HCT116 (cell line): Measurements from ENCODE around the gene EFS. TPM values are rescaled to one million over a fixed set of nuclear protein-coding genes. Genes with fewer than 3 reads are reported as not detected.

Experiments
- ATAC-seq: fragments of 200-7000 bp; cut with Tn5 transposase; 2 replicates; pipeline ENCODE4 v1.9.1; 2020; ENCODE audit warnings: mild to moderate bottlenecking, moderate library complexity
- BruUV-seq: library from RNA; stranded (reverse); fragments of 400-500 nt; replicated peaks from 2 replicates; lab custom pipeline; 2021; lab: Mats Ljungman, UMichigan
- CTCF ChIA-PET: fragments of 300-600 bp; sonication (Branson Sonifier 250); formaldehyde crosslinking; loops from one replicate; lab custom pipeline; 2021; ENCODE audit warnings: antibody characterized with exemption; lab: Charles Lee
- POLR2A ChIA-PET: fragments of 300-600, 350-600 bp; sonication (Branson Sonifier 250); formaldehyde crosslinking; loops from one replicate; lab custom pipeline; 2021; ENCODE audit warnings: antibody characterized with exemption; lab: Charles Lee
- RAD21 ChIA-PET, 2 experiments: fragments of 300-600 bp; sonication (Branson Sonifier 250); formaldehyde crosslinking; loops; one replicate each; lab custom pipeline; 2023; ENCODE audit warnings: low total read pairs in 2 of 2; ENCODE audit not compliant: uncharacterized antibody in 2 of 2, unreplicated experiment in 2 of 2, low non-redundant PET in 1 of 2; lab: Charles Lee
- DNase-seq: peaks from one replicate; pipeline ENCODE4 v3.0.0-alpha.2; 2010; ENCODE audit warnings: low read depth, low spot score
- H2AFZ ChIP-seq: fragments of 200-600 bp; shearing (Covaris generic), sonication (generic); 2 replicates; pipeline ENCODE4 v1.6.1; 2017; ENCODE audit warnings: low read depth, mixed run types, mixed read lengths, antibody characterized with exemption, low read length; ENCODE audit not compliant: poor library complexity, severe bottlenecking
- H3K27ac ChIP-seq: 2 replicates; pipeline ENCODE4 v1.5.1; 2012; ENCODE audit warnings: low read depth, low read length
- H3K27me3 ChIP-seq: fragments of 200-600 bp; sonication (generic); 2 replicates; pipeline ENCODE4 v1.6.1; 2016; ENCODE audit warnings: mixed run types, low read length, mixed read lengths; ENCODE audit not compliant: insufficient read depth
- H3K36me3 ChIP-seq, 2 experiments: fragments of 200-500 bp in 1 of 2; fragments of 200-600 bp in 1 of 2; sonication (Bioruptor generic) in 1 of 2; sonication (generic) in 1 of 2; 2 replicates each; pipeline versions ENCODE4 v1.5.1 to v1.6.1; 2014 to 2016; ENCODE audit warnings: low read length in 2 of 2, inconsistent platforms in 1 of 2, mixed read lengths in 1 of 2, mixed run types in 1 of 2; ENCODE audit not compliant: insufficient read depth in 2 of 2, control insufficient read depth in 1 of 2
- H3K4me1 ChIP-seq, 2 experiments: fragments of 200-600 bp in 1 of 2; sonication (generic) in 1 of 2; 2 replicates each; pipeline versions ENCODE4 v1.5.1 to v1.6.1; 2012 to 2017; ENCODE audit warnings: low read length in 2 of 2, inconsistent platforms in 1 of 2, mild to moderate bottlenecking in 1 of 2, mixed read lengths in 1 of 2, mixed run types in 1 of 2, moderate library complexity in 1 of 2; ENCODE audit not compliant: insufficient read depth in 2 of 2, control insufficient read depth in 1 of 2
- H3K4me2 ChIP-seq: fragments of 200-600 bp; sonication (generic); 2 replicates; pipeline ENCODE4 v1.6.1; 2017; ENCODE audit warnings: mixed run types, low read length, mixed read lengths
- H3K4me3 ChIP-seq, 2 experiments: fragments of 200-600 bp in 1 of 2; sonication (generic) in 1 of 2; replicated peaks in 1 of 2; 2 replicates each; pipeline ENCODE4 v1.5.1; 2011 to 2016; ENCODE audit warnings: low read length in 2 of 2, control low read depth in 1 of 2, low read depth in 1 of 2, mild to moderate bottlenecking in 1 of 2, mixed read lengths in 1 of 2, mixed run types in 1 of 2
- H3K79me2 ChIP-seq: fragments of 200-600 bp; sonication (generic); 2 replicates; pipeline ENCODE4 v1.6.1; 2017; ENCODE audit warnings: mild to moderate bottlenecking, mixed run types, low read length, moderate library complexity, mixed read lengths; ENCODE audit not compliant: insufficient read depth
- H3K9ac ChIP-seq: fragments of 200-600 bp; sonication (generic); 2 replicates; pipeline ENCODE4 v1.6.1; 2016; ENCODE audit warnings: low read length, mixed read lengths
- H3K9me2 ChIP-seq: fragments of 200-600 bp; sonication (generic), shearing (Covaris generic); 2 replicates; pipeline ENCODE4 v1.6.1; 2017; ENCODE audit warnings: mixed run types, mild to moderate bottlenecking, moderate library complexity; ENCODE audit not compliant: insufficient read depth
- H3K9me3 ChIP-seq, 2 experiments: fragments of 200-500 bp in 1 of 2; fragments of 200-600 bp in 1 of 2; sonication (Bioruptor generic) in 1 of 2; sonication (generic) in 1 of 2; 2 replicates each; pipeline ENCODE4 v1.6.1; 2014 to 2017; ENCODE audit warnings: low read length in 2 of 2, mixed read lengths in 2 of 2, inconsistent platforms in 1 of 2, low read depth in 1 of 2, mild to moderate bottlenecking in 1 of 2, mixed run types in 1 of 2, moderate library complexity in 1 of 2; ENCODE audit not compliant: control insufficient read depth in 1 of 2, insufficient read depth in 1 of 2
- H4K20me1 ChIP-seq: fragments of 200-600 bp; sonication (generic), shearing (Covaris generic); 2 replicates; pipeline ENCODE4 v1.6.1; 2017; ENCODE audit warnings: mixed run types, mild to moderate bottlenecking, moderate library complexity; ENCODE audit not compliant: insufficient read depth
- EGR1 ChIP-seq: IDR thresholded peaks from 2 replicates; pipeline ENCODE4 v1.6.1; 2012; ENCODE audit warnings: low read depth
- ELF1 ChIP-seq: IDR thresholded peaks from 2 replicates; pipeline ENCODE4 v1.6.1; 2012; ENCODE audit warnings: low read depth, borderline replicate concordance
- EZH2 ChIP-seq: fragments of 200-600 bp; sonication (generic); IDR thresholded peaks from 2 replicates; pipeline ENCODE4 v1.6.1; 2017; ENCODE audit warnings: antibody characterized with exemption, mixed run types
- EZH2phosphoT487 ChIP-seq: fragments of 200-600 bp; IDR thresholded peaks from 2 replicates; pipeline ENCODE4 v1.6.1; 2018; ENCODE audit warnings: antibody characterized with exemption, borderline replicate concordance
- FOSL1 ChIP-seq: IDR thresholded peaks from 2 replicates; pipeline ENCODE4 v1.6.1; 2012; ENCODE audit warnings: low read depth
- JUND ChIP-seq: IDR thresholded peaks from 2 replicates; pipeline ENCODE4 v1.6.1; 2012
- POLR2A ChIP-seq: IDR thresholded peaks from 2 replicates; pipeline ENCODE4 v1.7.0; 2011; ENCODE audit warnings: borderline replicate concordance; ENCODE audit not compliant: insufficient read depth, insufficient read length; ENCODE audit errors: extremely low read depth
- POLR2AphosphoS5 ChIP-seq: IDR thresholded peaks from 2 replicates; pipeline ENCODE4 v1.6.1; 2011; ENCODE audit warnings: mild to moderate bottlenecking, low read depth, low read length, moderate library complexity
- RAD21 ChIP-seq: IDR thresholded peaks from 2 replicates; pipeline ENCODE4 v1.6.1; 2012; ENCODE audit warnings: low read depth, mild to moderate bottlenecking
- SIN3A ChIP-seq: IDR thresholded peaks from 2 replicates; pipeline ENCODE4 v1.6.1; 2012; ENCODE audit warnings: low read depth
- SP1 ChIP-seq: IDR thresholded peaks from 2 replicates; pipeline ENCODE4 v1.6.1; 2012; ENCODE audit warnings: low read depth
- SRF ChIP-seq: IDR thresholded peaks from 2 replicates; pipeline ENCODE4 v1.6.1; 2012; ENCODE audit warnings: low read depth
- TCF7L2 ChIP-seq: IDR thresholded peaks from 2 replicates; pipeline ENCODE4 v1.7.0; 2011; ENCODE audit warnings: borderline replicate concordance, inconsistent platforms; ENCODE audit not compliant: insufficient read depth, insufficient read length; ENCODE audit errors: extremely low read depth
- YY1 ChIP-seq: IDR thresholded peaks from 2 replicates; pipeline ENCODE4 v1.6.1; 2011; ENCODE audit warnings: low read length, low read depth, moderate library complexity, mild to moderate bottlenecking; ENCODE audit not compliant: insufficient replicate concordance; ENCODE audit errors: extremely low read depth
- intact Hi-C: fragments of 100-400 bp; cut with micrococcal nuclease; formaldehyde crosslinking; loops from 2 replicates; pipeline ENCODE4 v1.10.0; 2022
- total RNA-seq: library from RNA; stranded (reverse); gene quantifications from one replicate; pipeline ENCODE4 v1.2.1, GENCODE V29; 2021; ENCODE audit not compliant: unreplicated experiment
- TF ChIP-seq, protein P1 (sequence below): IDR thresholded peaks from 2 replicates; pipeline ENCODE4 v1.6.1; 2012
- TF ChIP-seq, protein P2 (sequence below): IDR thresholded peaks from 2 replicates; pipeline ENCODE4 v1.6.1; 2012
- TF ChIP-seq, protein P3 (sequence below): IDR thresholded peaks from 2 replicates; pipeline ENCODE4 v1.6.1; 2012; ENCODE audit warnings: low read depth

Gene EFS
- total RNA-seq, 1 experiment from 2014 or later, result 0.10 TPM

DNA sequence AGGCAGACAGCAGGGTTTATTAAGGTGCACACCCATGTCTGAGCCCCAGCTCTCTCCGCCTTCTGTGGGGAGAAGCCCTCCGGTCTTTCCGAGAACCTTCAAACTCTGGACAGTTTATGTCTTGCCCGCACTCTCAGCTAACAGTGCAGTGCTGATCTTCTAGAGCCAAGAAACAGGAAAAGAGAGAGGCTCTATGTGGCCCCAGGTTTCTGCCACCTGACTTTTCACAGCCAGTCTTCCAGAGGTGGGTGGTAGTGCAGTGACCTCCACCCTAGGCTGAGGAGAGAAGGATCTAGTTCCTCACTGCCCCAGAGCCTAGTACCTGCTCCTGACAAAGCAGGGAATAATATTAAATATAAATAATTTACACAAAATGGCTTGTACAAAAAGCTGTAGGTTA is 8.3 kb downstream of the EFS start:
- intact Hi-C loops, result no loop called here
- CTCF ChIA-PET, result interaction anchor here (0.6 kb wide), 1 partner anchor 205 kb away, joined by 4 read pairs; no protein-coding TSS in a partner anchor
- H3K4me3 ChIP-seq, result no peak overlapping the region
- no peak for DNase-seq
- H3K9ac ChIP-seq, result no peak overlapping the region
- ATAC-seq, result no peak
- no peaks in the 10 kb centered on the region for H3K9me2 ChIP-seq
- H3K4me2 ChIP-seq, result no peak overlapping the region
- TF ChIP-seq POLR2AphosphoS5, result no peak
- no peak for TF ChIP-seq ELF1
- no peak for TF ChIP-seq YY1
- no peak for TF ChIP-seq EGR1
- no peak for TF ChIP-seq JUND
- TF ChIP-seq, protein P1, sequence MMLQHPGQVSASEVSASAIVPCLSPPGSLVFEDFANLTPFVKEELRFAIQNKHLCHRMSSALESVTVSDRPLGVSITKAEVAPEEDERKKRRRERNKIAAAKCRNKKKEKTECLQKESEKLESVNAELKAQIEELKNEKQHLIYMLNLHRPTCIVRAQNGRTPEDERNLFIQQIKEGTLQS, result no peak
- TF ChIP-seq POLR2A, result no peak
- no peak for TF ChIP-seq SIN3A
- TF ChIP-seq, protein P2, sequence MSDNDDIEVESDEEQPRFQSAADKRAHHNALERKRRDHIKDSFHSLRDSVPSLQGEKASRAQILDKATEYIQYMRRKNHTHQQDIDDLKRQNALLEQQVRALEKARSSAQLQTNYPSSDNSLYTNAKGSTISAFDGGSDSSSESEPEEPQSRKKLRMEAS, result no peak
- no peak for TF ChIP-seq TCF7L2
- RAD21 ChIA-PET, result no interaction called here
- 0 out of 4 replicates have a peak, but pooled peaks cover 0 to 2% of the 10 kb centered on the region in 2 experiments for H3K4me1 ChIP-seq
- BruUV-seq, result no TSS peak
- no peaks in the 10 kb centered on the region for H3K79me2 ChIP-seq
- H3K27me3 ChIP-seq, result no peaks in the 10 kb centered on the region
- no peaks in the 10 kb centered on the region for H3K36me3 ChIP-seq
- no peaks in the 10 kb centered on the region for H4K20me1 ChIP-seq
- H2AFZ ChIP-seq, result no peak overlapping the region
- no peak overlapping the region for H3K27ac ChIP-seq
- POLR2A ChIA-PET, result no interaction called here
- no peaks in the 10 kb centered on the region for H3K9me3 ChIP-seq

DNA sequence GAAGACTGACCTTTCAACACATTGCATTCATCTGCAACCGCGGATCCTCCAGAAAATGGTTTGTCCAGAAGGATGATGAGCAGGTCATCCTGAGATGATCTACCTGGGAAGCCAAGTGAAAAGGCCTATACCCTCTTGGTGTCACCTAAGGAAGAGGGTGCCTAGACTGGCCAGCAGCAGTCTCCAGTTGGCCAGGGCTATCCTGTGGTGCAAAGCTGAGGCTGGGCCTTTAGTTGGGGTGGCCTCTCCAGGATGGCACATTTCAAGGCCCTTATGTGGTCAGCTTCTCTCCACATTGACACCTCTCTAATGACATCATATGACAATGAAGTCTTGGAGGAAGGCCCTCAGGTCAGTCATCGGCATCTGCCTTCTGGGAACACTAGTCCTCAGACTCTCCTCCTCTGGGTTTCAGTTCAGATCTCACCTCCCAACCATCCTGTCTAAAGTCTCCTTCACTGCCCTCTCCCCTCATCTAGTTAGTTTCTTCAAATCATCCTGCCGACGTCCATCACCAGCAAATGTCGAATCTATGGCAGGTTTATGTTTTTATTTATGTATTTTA is 9.0 kb downstream of the EFS start:
- H2AFZ ChIP-seq, result no peak overlapping the region
- RAD21 ChIA-PET, result no interaction called here
- H3K9me2 ChIP-seq, result no peaks in the 10 kb centered on the region
- H3K27ac ChIP-seq, result no peak overlapping the region
- intact Hi-C loops, result no loop called here
- H3K79me2 ChIP-seq, result no peaks in the 10 kb centered on the region
- H3K9me3 ChIP-seq, result no peaks in the 10 kb centered on the region
- no peaks in the 10 kb centered on the region for H4K20me1 ChIP-seq
- ATAC-seq (no peak), DNase-seq (no peak)
- H3K4me3 ChIP-seq, result no peak overlapping the region
- POLR2A ChIA-PET, result no interaction called here
- H3K9ac ChIP-seq, result no peak overlapping the region
- no peak overlapping the region for H3K4me2 ChIP-seq
- no peaks in the 10 kb centered on the region for H3K36me3 ChIP-seq
- H3K27me3 ChIP-seq, result no peaks in the 10 kb centered on the region
- CTCF ChIA-PET, result no interaction called here
- H3K4me1 ChIP-seq, result 0 out of 4 replicates have a peak, but pooled peaks cover 0 to 2% of the 10 kb centered on the region in 2 experiments
- BruUV-seq, result no TSS peak
- TF ChIP-seq, protein P3, sequence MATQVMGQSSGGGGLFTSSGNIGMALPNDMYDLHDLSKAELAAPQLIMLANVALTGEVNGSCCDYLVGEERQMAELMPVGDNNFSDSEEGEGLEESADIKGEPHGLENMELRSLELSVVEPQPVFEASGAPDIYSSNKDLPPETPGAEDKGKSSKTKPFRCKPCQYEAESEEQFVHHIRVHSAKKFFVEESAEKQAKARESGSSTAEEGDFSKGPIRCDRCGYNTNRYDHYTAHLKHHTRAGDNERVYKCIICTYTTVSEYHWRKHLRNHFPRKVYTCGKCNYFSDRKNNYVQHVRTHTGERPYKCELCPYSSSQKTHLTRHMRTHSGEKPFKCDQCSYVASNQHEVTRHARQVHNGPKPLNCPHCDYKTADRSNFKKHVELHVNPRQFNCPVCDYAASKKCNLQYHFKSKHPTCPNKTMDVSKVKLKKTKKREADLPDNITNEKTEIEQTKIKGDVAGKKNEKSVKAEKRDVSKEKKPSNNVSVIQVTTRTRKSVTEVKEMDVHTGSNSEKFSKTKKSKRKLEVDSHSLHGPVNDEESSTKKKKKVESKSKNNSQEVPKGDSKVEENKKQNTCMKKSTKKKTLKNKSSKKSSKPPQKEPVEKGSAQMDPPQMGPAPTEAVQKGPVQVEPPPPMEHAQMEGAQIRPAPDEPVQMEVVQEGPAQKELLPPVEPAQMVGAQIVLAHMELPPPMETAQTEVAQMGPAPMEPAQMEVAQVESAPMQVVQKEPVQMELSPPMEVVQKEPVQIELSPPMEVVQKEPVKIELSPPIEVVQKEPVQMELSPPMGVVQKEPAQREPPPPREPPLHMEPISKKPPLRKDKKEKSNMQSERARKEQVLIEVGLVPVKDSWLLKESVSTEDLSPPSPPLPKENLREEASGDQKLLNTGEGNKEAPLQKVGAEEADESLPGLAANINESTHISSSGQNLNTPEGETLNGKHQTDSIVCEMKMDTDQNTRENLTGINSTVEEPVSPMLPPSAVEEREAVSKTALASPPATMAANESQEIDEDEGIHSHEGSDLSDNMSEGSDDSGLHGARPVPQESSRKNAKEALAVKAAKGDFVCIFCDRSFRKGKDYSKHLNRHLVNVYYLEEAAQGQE, result no peak
- TF ChIP-seq EGR1 (no peak), EZH2phosphoT487 (no peak), TCF7L2 (no peak), EZH2 (no peak), YY1 (no peak), FOSL1 (no peak), SP1 (no peak), SIN3A (no peak), SRF (no peak), RAD21 (no peak)
